Measurements from ENCODE around the gene SP100.

DNA sequence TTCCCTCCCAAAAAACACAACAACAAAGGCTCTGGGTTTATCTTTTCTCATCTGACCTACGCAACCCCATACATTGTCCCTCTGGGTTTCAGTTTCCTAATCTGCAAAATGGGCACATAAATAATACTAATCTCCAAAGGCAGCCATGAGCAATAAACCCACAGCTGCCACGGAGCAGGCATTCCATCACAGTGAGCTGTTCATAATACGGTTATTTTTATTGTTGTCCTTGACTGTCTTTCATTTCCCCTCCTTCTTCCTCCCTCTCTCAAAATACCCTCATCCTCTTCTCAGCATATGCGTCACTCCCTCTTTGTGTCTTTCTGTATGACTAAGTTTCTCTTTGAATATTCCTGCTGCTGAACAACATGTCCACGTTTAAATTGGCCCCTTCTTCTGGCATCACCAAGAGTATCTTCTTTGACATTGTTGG lies 166.9 kb downstream of the SP100 start:
- no peak for TF ChIP-seq POLR2A (IDR thresholded peaks at IDR 0.05; ENCODE audit: low read length)
- TF ChIP-seq GATA1 (IDR thresholded peaks at IDR 0.05; ENCODE audit: low read depth, low read length) = no peak
